Islet of Langerhans (tissue), 1 donor: Measurements from ENCODE around the gene PCNX2.
A peak's percentile ranks its signal among the peaks of the same experiment; 100 is the strongest.
"Not testable (repeated sequence)": the region's sequence is repeated elsewhere in the genome, so short reads cannot be mapped to it uniquely, and the experiment has no call there.

ENCODE experiments used
- FAIRE-seq: peaks from one replicate; lab custom pipeline; 2011; peaks lifted over from hg19 to GRCh38; lab: Jason Lieb, UNC

PCNX2 gene

GRCh38 chr1:233217832-233218231, 77.7 kb downstream of the PCNX2 start:
- no peak for FAIRE-seq

- FAIRE-seq: no peak
These were observed 79.5 kb downstream of the PCNX2 start for GRCh38 chr1:233216009-233216408.

GRCh38 chr1:233215135-233215760, 80.3 kb downstream of the PCNX2 start:
- FAIRE-seq: no peak

- no peak for FAIRE-seq
These were observed 83.9 kb downstream of the PCNX2 start for GRCh38 chr1:233211595-233211994.

GRCh38 chr1:233211106-233211505, 84.4 kb downstream of the PCNX2 start:
- FAIRE-seq: no peak

GRCh38 chr1:233209481-233209880, 86.0 kb downstream of the PCNX2 start:
- FAIRE-seq: no peak

- FAIRE-seq: peak; percentile 43
These were observed 86.8 kb downstream of the PCNX2 start for GRCh38 chr1:233208687-233209086.

GRCh38 chr1:233197940-233198339, 97.6 kb downstream of the PCNX2 start:
- no peak for FAIRE-seq

GRCh38 chr1:233193741-233194140, 101.8 kb downstream of the PCNX2 start:
- no peak for FAIRE-seq

GRCh38 chr1:233190987-233191386, 104.5 kb downstream of the PCNX2 start:
- no peak for FAIRE-seq

- no peak for FAIRE-seq
These were observed 106.0 kb downstream of the PCNX2 start for GRCh38 chr1:233189526-233189925.

GRCh38 chr1:233188061-233188460, 107.5 kb downstream of the PCNX2 start:
- FAIRE-seq: no peak

GRCh38 chr1:233183226-233184020, 112.1 kb downstream of the PCNX2 start:
- FAIRE-seq: no peak

- FAIRE-seq: no peak
These were observed 112.9 kb downstream of the PCNX2 start for GRCh38 chr1:233182587-233182986.

- FAIRE-seq: no peak
These were observed 114.7 kb downstream of the PCNX2 start for GRCh38 chr1:233180641-233181364.

- FAIRE-seq: not testable (repeated sequence)
These were observed 115.9 kb downstream of the PCNX2 start for GRCh38 chr1:233179638-233180037.

GRCh38 chr1:233172201-233172600, 123.3 kb downstream of the PCNX2 start:
- FAIRE-seq: no peak

- no peak for FAIRE-seq
These were observed 124.8 kb downstream of the PCNX2 start for GRCh38 chr1:233170741-233171140.

- no peak for FAIRE-seq
These were observed 127.1 kb downstream of the PCNX2 start for GRCh38 chr1:233168384-233168783.

GRCh38 chr1:233166896-233167295, 128.6 kb downstream of the PCNX2 start:
- FAIRE-seq: no peak

- no peak for FAIRE-seq
These were observed 131.8 kb downstream of the PCNX2 start for GRCh38 chr1:233163696-233164095.

- FAIRE-seq: no peak
These were observed 137.2 kb downstream of the PCNX2 start for GRCh38 chr1:233158322-233158721.

- FAIRE-seq: no peak
These were observed 138.3 kb downstream of the PCNX2 start for GRCh38 chr1:233157245-233157644.
